ENCODE measurements around the gene KIAA0232.
A peak's percentile ranks its signal among the peaks of the same experiment; 100 is the strongest.

KIAA0232 gene

GRCh38 chr4:6907658-6908191 lies 125.2 kb downstream of the KIAA0232 start:
- Histone ChIP-seq H3K27ac (no peak overlapping the region), H3K36me3 (ENCODE audit: control insufficient read depth, insufficient read depth, low read length) (no peaks in the 10 kb centered on the region), H3K9me3 (ENCODE audit: control insufficient read depth, low read length) (no peaks in the 10 kb centered on the region), H2AFZ (peak overlapping the region; percentile 66), H3K4me2 (ENCODE audit: low read length) (peak overlapping the region; percentile 59), H3K9ac (no peak overlapping the region), H3K27me3 (ENCODE audit: control insufficient read depth, insufficient read depth, low read length) (no peaks in the 10 kb centered on the region), H3K79me2 (peaks cover 5% of the 10 kb centered on the region), H3K4me1 (peaks cover 6% of the 10 kb centered on the region), H3K4me3 (ENCODE audit: low read depth, low read length) (peak overlapping the region; percentile 12)
- TF ChIP-seq, protein P1, sequence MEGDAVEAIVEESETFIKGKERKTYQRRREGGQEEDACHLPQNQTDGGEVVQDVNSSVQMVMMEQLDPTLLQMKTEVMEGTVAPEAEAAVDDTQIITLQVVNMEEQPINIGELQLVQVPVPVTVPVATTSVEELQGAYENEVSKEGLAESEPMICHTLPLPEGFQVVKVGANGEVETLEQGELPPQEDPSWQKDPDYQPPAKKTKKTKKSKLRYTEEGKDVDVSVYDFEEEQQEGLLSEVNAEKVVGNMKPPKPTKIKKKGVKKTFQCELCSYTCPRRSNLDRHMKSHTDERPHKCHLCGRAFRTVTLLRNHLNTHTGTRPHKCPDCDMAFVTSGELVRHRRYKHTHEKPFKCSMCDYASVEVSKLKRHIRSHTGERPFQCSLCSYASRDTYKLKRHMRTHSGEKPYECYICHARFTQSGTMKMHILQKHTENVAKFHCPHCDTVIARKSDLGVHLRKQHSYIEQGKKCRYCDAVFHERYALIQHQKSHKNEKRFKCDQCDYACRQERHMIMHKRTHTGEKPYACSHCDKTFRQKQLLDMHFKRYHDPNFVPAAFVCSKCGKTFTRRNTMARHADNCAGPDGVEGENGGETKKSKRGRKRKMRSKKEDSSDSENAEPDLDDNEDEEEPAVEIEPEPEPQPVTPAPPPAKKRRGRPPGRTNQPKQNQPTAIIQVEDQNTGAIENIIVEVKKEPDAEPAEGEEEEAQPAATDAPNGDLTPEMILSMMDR (IDR thresholded peaks at IDR 0.05) = peak; percentile 29

- H3K36me3 ChIP-seq (ENCODE audit: control insufficient read depth, insufficient read depth, low read length) = no peaks in the 10 kb centered on the region
- peaks cover 6% of the 10 kb centered on the region for H3K4me1 ChIP-seq
- no peaks in the 10 kb centered on the region for H3K27me3 ChIP-seq (ENCODE audit: control insufficient read depth, insufficient read depth, low read length)
- peak overlapping the region; percentile 88 for H3K4me3 ChIP-seq (ENCODE audit: low read depth, low read length)
- H3K9me3 ChIP-seq (ENCODE audit: control insufficient read depth, low read length) = no peaks in the 10 kb centered on the region
- H3K27ac ChIP-seq = peak overlapping the region; percentile 92
- H2AFZ ChIP-seq = peak overlapping the region; percentile 96
- TF ChIP-seq, protein P1 (IDR thresholded peaks at IDR 0.05) = no peak
- peak overlapping the region; percentile 96 for H3K4me2 ChIP-seq (ENCODE audit: low read length)
- no peak overlapping the region for H3K9ac ChIP-seq
- H3K79me2 ChIP-seq = peaks cover 5% of the 10 kb centered on the region
These were observed 126.0 kb downstream of the KIAA0232 start for GRCh38 chr4:6908432-6909112.

- Histone ChIP-seq H3K27ac (peak within 1 kb of the TSS; percentile 92), H3K27me3 (ENCODE audit: control insufficient read depth, insufficient read depth, low read length) (no peaks in the 10 kb centered on the region), H3K4me3 (ENCODE audit: low read depth, low read length) (peak within 1 kb of the TSS; percentile 88), H3K79me2 (peaks cover 5% of the 10 kb centered on the region), H3K4me2 (ENCODE audit: low read length) (peak within 1 kb of the TSS; percentile 96), H3K9me3 (ENCODE audit: control insufficient read depth, low read length) (no peaks in the 10 kb centered on the region), H2AFZ (peak within 1 kb of the TSS; percentile 96), H3K9ac (no peak within 1 kb of the TSS), H3K36me3 (ENCODE audit: control insufficient read depth, insufficient read depth, low read length) (no peaks in the 10 kb centered on the region), H3K4me1 (peaks cover 6% of the 10 kb centered on the region)
- TF ChIP-seq, protein P1 (IDR thresholded peaks at IDR 0.05) = peak; percentile 20
These were observed 126.8 kb downstream of the KIAA0232 start, which contains the start of gene TBC1D14 for GRCh38 chr4:6909113-6909969. Gene TBC1D14 (plus strand): TSS chr4:6909826. CDS start chr4:6923390, 13,564 bp downstream.

- Histone ChIP-seq H3K27ac (no peak overlapping the region), H3K4me2 (ENCODE audit: low read length) (peak overlapping the region; percentile 79), H3K4me3 (ENCODE audit: low read depth, low read length) (peak overlapping the region; percentile 61), H3K4me1 (peaks cover 6% of the 10 kb centered on the region), H2AFZ (peak overlapping the region; percentile 10), H3K27me3 (ENCODE audit: control insufficient read depth, insufficient read depth, low read length) (no peaks in the 10 kb centered on the region), H3K36me3 (ENCODE audit: control insufficient read depth, insufficient read depth, low read length) (no peaks in the 10 kb centered on the region), H3K79me2 (peaks cover 5% of the 10 kb centered on the region), H3K9ac (no peak overlapping the region), H3K9me3 (ENCODE audit: control insufficient read depth, low read length) (no peaks in the 10 kb centered on the region)
- TF ChIP-seq, protein P1 (IDR thresholded peaks at IDR 0.05) = no peak
These were observed 127.4 kb downstream of the KIAA0232 start for GRCh38 chr4:6909970-6910339.

Data from parathyroid adenoma (tissue), 2 donors.